Thymus (tissue), 11 donors: ENCODE results near the gene CSTF1. TPM values are rescaled to one million over a fixed set of nuclear protein-coding genes. Genes with fewer than 3 reads are reported as not detected.

ENCODE experiments used
- DNase-seq, 9 donors: peaks; one replicate each; pipeline ENCODE4 v3.0.0-alpha.2; 2013; ENCODE audit warnings: low spot score in 9 of 9, low read depth in 6 of 9, missing footprints in 1 of 9
- H3K27ac ChIP-seq, 2 donors: one replicate each; pipeline ENCODE4 v1.5.1; 2013; ENCODE audit warnings: control low read depth in 1 of 2, low read depth in 1 of 2, low read length in 1 of 2, mild to moderate bottlenecking in 1 of 2, moderate library complexity in 1 of 2
- H3K27me3 ChIP-seq, 2 donors: one replicate each; pipeline ENCODE4 v1.5.1; 2013; ENCODE audit warnings: low read length in 1 of 2; ENCODE audit not compliant: control insufficient read depth in 2 of 2, insufficient read depth in 1 of 2
- H3K36me3 ChIP-seq, 2 donors: one replicate each; pipeline ENCODE4 v1.5.1; 2013; ENCODE audit warnings: low read length in 1 of 2, mild to moderate bottlenecking in 1 of 2, moderate library complexity in 1 of 2; ENCODE audit not compliant: control insufficient read depth in 2 of 2, insufficient read depth in 2 of 2
- H3K4me1 ChIP-seq, 2 donors: one replicate each; pipeline ENCODE4 v1.5.1; 2013; ENCODE audit warnings: low read length in 2 of 2; ENCODE audit not compliant: control insufficient read depth in 2 of 2, insufficient read depth in 2 of 2
- H3K4me3 ChIP-seq, 2 donors: one replicate each; pipeline ENCODE4 v1.5.1; 2013; ENCODE audit warnings: low read length in 2 of 2, control low read depth in 1 of 2, mild to moderate bottlenecking in 1 of 2
- H3K9me3 ChIP-seq, 2 donors: one replicate each; pipeline ENCODE4 v1.5.1; 2013; ENCODE audit warnings: low read length in 1 of 2, mild to moderate bottlenecking in 1 of 2; ENCODE audit not compliant: control insufficient read depth in 2 of 2, insufficient read depth in 1 of 2
- WGBS: extraction: QIAGEN DNeasy Blood & Tissue Kit; methylation state at CpG from one replicate; pipeline ENCODE4 v1.1.7; 2013; 5-methylcytosine and 5-hydroxymethylcytosine counted together
- polyA plus RNA-seq: library from polyadenylated mRNA; stranded (reverse); fragments of 200-250 nt; gene quantifications from one replicate; pipeline ENCODE4 v1.2.3, GENCODE V29; 2013
- total RNA-seq: library from RNA; stranded (reverse); fragments of 120-200 nt; gene quantifications from one replicate; pipeline ENCODE4 v1.2.4, GENCODE V29; 2013
- donor health status: healthy.

The CSTF1 gene
- total and polyA plus RNA-seq, 2 donors: 16.0 to 35.0 TPM

- Histone ChIP-seq H3K27ac (peak overlapping the region in 1 of 2 donors; percentile 44), H3K4me1 (peaks cover 0 to 25% of the 10 kb centered on the region in 2 donors), H3K36me3 (no peaks in the 10 kb centered on the region), H3K9me3 (no peaks in the 10 kb centered on the region), H3K4me3 (no peak overlapping the region), H3K27me3 (no peaks in the 10 kb centered on the region)
- peak in 1 of 9 donors; percentile 22 for DNase-seq
- WGBS: 41% methylated on average over 11 of the region's 11 CpGs
Measured at GRCh38 chr20:56418385-56418861, 26.0 kb downstream of the CSTF1 start.

GRCh38 chr20:56420028-56420427 is 27.6 kb downstream of the CSTF1 start:
- Histone ChIP-seq H3K4me3 (no peak overlapping the region), H3K9me3 (no peaks in the 10 kb centered on the region), H3K27ac (no peak overlapping the region), H3K27me3 (no peaks in the 10 kb centered on the region), H3K36me3 (no peaks in the 10 kb centered on the region), H3K4me1 (peaks cover 0 to 25% of the 10 kb centered on the region in 2 donors)
- DNase-seq: no peak
- 76% methylated on average over 2 of the region's 2 CpGs for WGBS

- no peaks in the 10 kb centered on the region for H3K36me3 ChIP-seq
- H3K27me3 ChIP-seq: no peaks in the 10 kb centered on the region
- no peak overlapping the region for H3K27ac ChIP-seq
- H3K4me3 ChIP-seq: no peak overlapping the region
- peaks cover 0 to 25% of the 10 kb centered on the region in 2 donors for H3K4me1 ChIP-seq
- no peaks in the 10 kb centered on the region for H3K9me3 ChIP-seq
- DNase-seq: no peak
- WGBS: 80% methylated on average over 11 of the region's 11 CpGs
Measured at GRCh38 chr20:56420940-56421688, 28.7 kb downstream of the CSTF1 start.

- DNase-seq: no peak
- Histone ChIP-seq H3K27ac (no peak overlapping the region), H3K27me3 (no peaks in the 10 kb centered on the region), H3K36me3 (no peaks in the 10 kb centered on the region), H3K9me3 (no peaks in the 10 kb centered on the region), H3K4me3 (no peak overlapping the region), H3K4me1 (peaks cover 0 to 25% of the 10 kb centered on the region in 2 donors)
- 52% methylated on average over 9 of the region's 9 CpGs for WGBS
Measured at GRCh38 chr20:56422076-56422823, 29.8 kb downstream of the CSTF1 start.

- no peak overlapping the region for H3K27ac ChIP-seq
- H3K27me3 ChIP-seq: no peaks in the 10 kb centered on the region
- H3K4me1 ChIP-seq: peaks cover 0 to 22% of the 10 kb centered on the region in 2 donors
- no peak for DNase-seq
- no peak overlapping the region for H3K4me3 ChIP-seq
- no peaks in the 10 kb centered on the region for H3K9me3 ChIP-seq
- WGBS: 94% methylated on average over 4 of the region's 4 CpGs
- H3K36me3 ChIP-seq: no peaks in the 10 kb centered on the region
Measured at GRCh38 chr20:56422824-56423189, 30.4 kb downstream of the CSTF1 start.

GRCh38 chr20:56423211-56423610 is 30.8 kb downstream of the CSTF1 start:
- H3K4me3 ChIP-seq: no peak overlapping the region
- 98% methylated on average over 1 of the region's 1 CpG for WGBS
- H3K27ac ChIP-seq: no peak overlapping the region
- DNase-seq: no peak
- H3K9me3 ChIP-seq: no peaks in the 10 kb centered on the region
- peaks cover 0 to 19% of the 10 kb centered on the region in 2 donors for H3K4me1 ChIP-seq
- H3K36me3 ChIP-seq: no peaks in the 10 kb centered on the region
- H3K27me3 ChIP-seq: no peaks in the 10 kb centered on the region

GRCh38 chr20:56423886-56424285 is 31.4 kb downstream of the CSTF1 start:
- no peaks in the 10 kb centered on the region for H3K27me3 ChIP-seq
- H3K27ac ChIP-seq: no peak overlapping the region
- peaks cover 0 to 12% of the 10 kb centered on the region in 2 donors for H3K4me1 ChIP-seq
- 93% methylated on average over 1 of the region's 1 CpG for WGBS
- no peaks in the 10 kb centered on the region for H3K36me3 ChIP-seq
- no peak for DNase-seq
- H3K9me3 ChIP-seq: no peaks in the 10 kb centered on the region
- no peak overlapping the region for H3K4me3 ChIP-seq

GRCh38 chr20:56424931-56425330 is 32.5 kb downstream of the CSTF1 start:
- Histone ChIP-seq H3K27ac (no peak overlapping the region), H3K4me3 (no peak overlapping the region), H3K9me3 (no peaks in the 10 kb centered on the region), H3K36me3 (no peaks in the 10 kb centered on the region), H3K4me1 (peaks cover 0 to 7% of the 10 kb centered on the region in 2 donors), H3K27me3 (no peaks in the 10 kb centered on the region)
- no peak for DNase-seq
- 94% methylated on average over 1 of the region's 1 CpG for WGBS

- H3K27me3 ChIP-seq: no peaks in the 10 kb centered on the region
- H3K4me3 ChIP-seq: no peak overlapping the region
- no peaks in the 10 kb centered on the region for H3K36me3 ChIP-seq
- no peak for DNase-seq
- H3K4me1 ChIP-seq: peaks cover 0 to 8% of the 10 kb centered on the region in 2 donors
- H3K9me3 ChIP-seq: no peaks in the 10 kb centered on the region
- no peak overlapping the region for H3K27ac ChIP-seq
- WGBS: 97% methylated on average over 9 of the region's 9 CpGs
Measured at GRCh38 chr20:56426026-56426425, 33.6 kb downstream of the CSTF1 start.
